ENCODE data around the gene GABRA6. TPM values are rescaled to one million over a fixed set of nuclear protein-coding genes. Genes with fewer than 3 reads are reported as not detected.

The GABRA6 gene
- total RNA-seq, 4 donors from 2014 or later: not detected

GRCh38 chr5:161663431-161663830 is 22.1 kb upstream of the GABRA6 start:
- no peak for DNase-seq (ENCODE audit: low spot score in 2 of 2)
- TF ChIP-seq POLR2A (IDR thresholded peaks at IDR 0.05): no peak
- no peak for TF ChIP-seq POLR2AphosphoS5 (IDR thresholded peaks at IDR 0.05)
- TF ChIP-seq EP300 (IDR thresholded peaks at IDR 0.05): no peak
- TF ChIP-seq CTCF (IDR thresholded peaks at IDR 0.05): no peak
- Histone ChIP-seq H3K27me3 (no peaks in the 10 kb centered on the region), H3K4me1 (no peaks in the 10 kb centered on the region), H3K4me3 (no peak overlapping the region), H3K27ac (no peak overlapping the region), H3K36me3 (no peaks in the 10 kb centered on the region), H3K9me3 (no peaks in the 10 kb centered on the region)

GRCh38 chr5:161676103-161676502 is 9.4 kb upstream of the GABRA6 start:
- Histone ChIP-seq H3K4me1 (no peaks in the 10 kb centered on the region), H3K4me3 (no peak overlapping the region), H3K27ac (no peak overlapping the region), H3K9me3 (no peaks in the 10 kb centered on the region), H3K36me3 (no peaks in the 10 kb centered on the region), H3K27me3 (no peaks in the 10 kb centered on the region)
- TF ChIP-seq POLR2A (IDR thresholded peaks at IDR 0.05) (no peak), EP300 (IDR thresholded peaks at IDR 0.05) (no peak), POLR2AphosphoS5 (IDR thresholded peaks at IDR 0.05) (no peak), CTCF (IDR thresholded peaks at IDR 0.05) (no peak)
- DNase-seq (ENCODE audit: low spot score in 2 of 2): no peak
- WGBS: 13% methylated on average over 2 of the region's 2 CpGs

GRCh38 chr5:161686149-161686548 is 628 bp downstream of the GABRA6 start:
- Histone ChIP-seq H3K4me1 (no peaks in the 10 kb centered on the region), H3K27me3 (no peaks in the 10 kb centered on the region), H3K36me3 (no peaks in the 10 kb centered on the region), H3K4me3 (no peak overlapping the region), H3K9me3 (no peaks in the 10 kb centered on the region), H3K27ac (no peak overlapping the region)
- no peak for DNase-seq (ENCODE audit: low spot score in 2 of 2)
- no peak for TF ChIP-seq POLR2AphosphoS5 (IDR thresholded peaks at IDR 0.05)
- WGBS: 85% methylated on average over 8 of the region's 8 CpGs

GRCh38 chr5:161686881-161687280 is 1.4 kb downstream of the GABRA6 start:
- 81% methylated on average over 3 of the region's 3 CpGs for whole genome bisulfite sequencing
- TF ChIP-seq POLR2A (IDR thresholded peaks at IDR 0.05): no peak
- TF ChIP-seq POLR2AphosphoS5 (IDR thresholded peaks at IDR 0.05): no peak
- no peak for TF ChIP-seq EP300 (IDR thresholded peaks at IDR 0.05)
- TF ChIP-seq CTCF (IDR thresholded peaks at IDR 0.05): no peak
- no peaks in the 10 kb centered on the region for H3K9me3 ChIP-seq
- H3K27ac ChIP-seq: no peak overlapping the region
- H3K4me3 ChIP-seq: no peak overlapping the region
- no peaks in the 10 kb centered on the region for H3K36me3 ChIP-seq
- no peak for DNase-seq (ENCODE audit: low spot score in 2 of 2)
- H3K4me1 ChIP-seq: no peaks in the 10 kb centered on the region
- no peaks in the 10 kb centered on the region for H3K27me3 ChIP-seq

GRCh38 chr5:161687316-161687715 is 1.8 kb downstream of the GABRA6 start:
- no peaks in the 10 kb centered on the region for H3K4me1 ChIP-seq
- WGBS: 84% methylated on average over 2 of the region's 2 CpGs
- TF ChIP-seq CTCF (IDR thresholded peaks at IDR 0.05) (no peak), POLR2AphosphoS5 (IDR thresholded peaks at IDR 0.05) (no peak), EP300 (IDR thresholded peaks at IDR 0.05) (no peak), POLR2A (IDR thresholded peaks at IDR 0.05) (no peak)
- no peaks in the 10 kb centered on the region for H3K36me3 ChIP-seq
- no peak overlapping the region for H3K27ac ChIP-seq
- no peaks in the 10 kb centered on the region for H3K27me3 ChIP-seq
- H3K4me3 ChIP-seq: no peak overlapping the region
- DNase-seq (ENCODE audit: low spot score in 2 of 2): no peak
- H3K9me3 ChIP-seq: no peaks in the 10 kb centered on the region

- TF ChIP-seq POLR2AphosphoS5 (IDR thresholded peaks at IDR 0.05) (no peak), EP300 (IDR thresholded peaks at IDR 0.05) (no peak), CTCF (IDR thresholded peaks at IDR 0.05) (no peak), POLR2A (IDR thresholded peaks at IDR 0.05) (no peak)
- Histone ChIP-seq H3K27ac (no peak overlapping the region), H3K36me3 (no peaks in the 10 kb centered on the region), H3K9me3 (no peaks in the 10 kb centered on the region), H3K27me3 (no peaks in the 10 kb centered on the region), H3K4me3 (no peak overlapping the region), H3K4me1 (no peaks in the 10 kb centered on the region)
- 86% methylated on average over 6 of the region's 7 CpGs for WGBS
- DNase-seq (ENCODE audit: low spot score in 2 of 2): no peak
Measured at GRCh38 chr5:161691911-161692310, 6.4 kb downstream of the GABRA6 start.
